ENCODE results near the gene UGT1A1.

- TF ChIP-seq POLR2AphosphoS5 (IDR thresholded peaks at IDR 0.05) (no peak), CTCF (IDR thresholded peaks at IDR 0.05) (no peak), EP300 (IDR thresholded peaks at IDR 0.05) (no peak), POLR2A (IDR thresholded peaks at IDR 0.05) (no peak)
Observed at GRCh38 chr2:233772153-233772552, 12.1 kb downstream of the UGT1A1 start.
